Measurements from ENCODE around the gene SFMBT1.

- TF ChIP-seq ZNF274 (IDR thresholded peaks at IDR 0.05; ENCODE audit: low read depth, low read length) (no peak), YY1 (IDR thresholded peaks at IDR 0.05; ENCODE audit: insufficient read depth, insufficient read length) (no peak), SUZ12 (IDR thresholded peaks at IDR 0.05; ENCODE audit: extremely low read depth, insufficient read depth, insufficient read length) (no peak)
Measured at GRCh38 chr3:52986049-52986448, 59.8 kb downstream of the SFMBT1 start.

Data from NT2/D1 (cell line).